Neuronal stem cell (in vitro differentiated cells): ENCODE results near the gene RPLP2.

Experiments used
- DNase-seq: peaks from one replicate; pipeline ENCODE4 v3.0.0-alpha.2; 2013; ENCODE audit warnings: low spot score
- H2AFZ ChIP-seq: one replicate; pipeline ENCODE4 v1.6.1; 2013; ENCODE audit warnings: mild to moderate bottlenecking, low read length, inconsistent platforms
- H2AK5ac ChIP-seq: 2 replicates; pipeline ENCODE4 v1.6.1; 2013; ENCODE audit warnings: low read depth, mild to moderate bottlenecking, inconsistent platforms, low read length, moderate library complexity, mixed read lengths
- H2BK120ac ChIP-seq: 2 replicates; pipeline ENCODE4 v1.6.1; 2013; ENCODE audit warnings: low read depth, mild to moderate bottlenecking, inconsistent platforms, low read length, moderate library complexity, mixed read lengths
- H2BK12ac ChIP-seq: one replicate; pipeline ENCODE4 v1.6.1; 2013; ENCODE audit warnings: low read length, inconsistent platforms
- H2BK15ac ChIP-seq: 2 replicates; pipeline ENCODE4 v1.6.1; 2013; ENCODE audit warnings: mild to moderate bottlenecking, low read length, inconsistent platforms, mixed read lengths
- H2BK5ac ChIP-seq: one replicate; pipeline ENCODE4 v1.6.1; 2013; ENCODE audit warnings: inconsistent platforms, mild to moderate bottlenecking, low read length, moderate library complexity
- H3K14ac ChIP-seq: one replicate; pipeline ENCODE4 v1.6.1; 2013; ENCODE audit warnings: low read length, inconsistent platforms
- H3K18ac ChIP-seq: 2 replicates; pipeline ENCODE4 v1.6.1; 2013; ENCODE audit warnings: low read length, inconsistent platforms
- H3K23ac ChIP-seq: 2 replicates; pipeline ENCODE4 v1.6.1; 2013; ENCODE audit warnings: low read depth, mild to moderate bottlenecking, mixed read lengths, low read length, inconsistent platforms; ENCODE audit not compliant: poor library complexity
- H3K27ac ChIP-seq: replicated peaks from 3 replicates; pipeline ENCODE4 v1.5.1; 2013; ENCODE audit warnings: low read length, inconsistent platforms
- H3K27me3 ChIP-seq, 3 experiments: 2 replicates each; pipeline ENCODE4 v1.6.1; 2013; ENCODE audit warnings: low read length in 3 of 3, mild to moderate bottlenecking in 2 of 3, inconsistent platforms in 1 of 3, low read depth in 1 of 3, mixed read lengths in 1 of 3, moderate library complexity in 1 of 3; ENCODE audit not compliant: control insufficient read depth in 3 of 3, insufficient read depth in 3 of 3
- H3K36me3 ChIP-seq, 2 donors: replicated peaks in 1 of 2; 2 replicates each; pipeline ENCODE4 v1.6.1; 2013; ENCODE audit warnings: low read length in 2 of 2; ENCODE audit not compliant: control insufficient read depth in 2 of 2, insufficient read depth in 2 of 2
- H3K4ac ChIP-seq: 2 replicates; pipeline ENCODE4 v1.6.1; 2013; ENCODE audit warnings: inconsistent platforms, mild to moderate bottlenecking, low read length, moderate library complexity
- H3K4me1 ChIP-seq, 2 donors: 1 replicate in 1 of 2; 2 replicates in 1 of 2; pipeline ENCODE4 v1.6.1; 2013; ENCODE audit warnings: low read length in 2 of 2, low read depth in 1 of 2; ENCODE audit not compliant: control insufficient read depth in 2 of 2, insufficient read depth in 1 of 2
- H3K4me2 ChIP-seq: one replicate; pipeline ENCODE4 v1.6.1; 2013; ENCODE audit warnings: mild to moderate bottlenecking, low read length, inconsistent platforms; ENCODE audit not compliant: insufficient read depth, poor library complexity, severe bottlenecking
- H3K4me3 ChIP-seq, 2 donors: 2 replicates each; pipeline ENCODE4 v1.5.1; 2013; ENCODE audit warnings: low read length in 2 of 2, mild to moderate bottlenecking in 2 of 2, inconsistent platforms in 1 of 2, moderate library complexity in 1 of 2
- H3K79me1 ChIP-seq: one replicate; pipeline ENCODE4 v1.6.1; 2013; ENCODE audit warnings: low read depth, mild to moderate bottlenecking, inconsistent platforms, low read length, moderate library complexity
- H3K9ac ChIP-seq: one replicate; pipeline ENCODE4 v1.6.1; 2013; ENCODE audit warnings: mild to moderate bottlenecking, low read depth, low read length, inconsistent platforms; ENCODE audit not compliant: poor library complexity
- H3K9me3 ChIP-seq, 2 donors: replicated peaks in 1 of 2; 2 replicates each; pipeline versions ENCODE3 to v1.6.1; 2013; ENCODE audit warnings: low read length in 2 of 2, mild to moderate bottlenecking in 2 of 2, inconsistent platforms in 1 of 2, low read depth in 1 of 2, mixed read lengths in 1 of 2, moderate library complexity in 1 of 2; ENCODE audit not compliant: control insufficient read depth in 2 of 2, insufficient read depth in 1 of 2
- H4K8ac ChIP-seq: one replicate; pipeline ENCODE4 v1.6.1; 2013; ENCODE audit warnings: low read depth, mild to moderate bottlenecking, inconsistent platforms, low read length, moderate library complexity
- H4K91ac ChIP-seq: one replicate; pipeline ENCODE4 v1.6.1; 2013; ENCODE audit warnings: low read length, low read depth, mild to moderate bottlenecking, inconsistent platforms; ENCODE audit not compliant: poor library complexity
- WGBS, 2 donors: extraction: QIAGEN DNeasy Blood & Tissue Kit; methylation state at CpG; one replicate each; pipeline ENCODE4 v1.1.7; 2013; ENCODE audit warnings: missing lambda C conversion rate in 2 of 2, mixed read lengths in 1 of 2; ENCODE audit not compliant: insufficient read length in 2 of 2, insufficient replicate concordance in 1 of 2; ENCODE audit errors: extremely low coverage in 2 of 2; 5-methylcytosine and 5-hydroxymethylcytosine counted together

RPLP2 gene

GRCh38 chr11:839875-840617 lies 30.3 kb downstream of the RPLP2 start:
- no peak for DNase-seq
- H4K91ac ChIP-seq = no peak overlapping the region
- H2AK5ac ChIP-seq = peak overlapping the region; percentile 68
- H3K27ac ChIP-seq = no peak overlapping the region
- H3K36me3 ChIP-seq = peaks cover 48 to 58% of the 10 kb centered on the region in 2 donors
- no peak overlapping the region for H3K4ac ChIP-seq
- peak overlapping the region; percentile 8 for H3K23ac ChIP-seq
- H3K4me1 ChIP-seq = peaks cover 16% of the 10 kb centered on the region in 2 donors
- H2BK5ac ChIP-seq = no peak overlapping the region
- peak overlapping the region; percentile 70 for H3K9ac ChIP-seq
- WGBS, 2 donors = no CpG with 5 or more reads among the region's 25 CpGs
- H2BK120ac ChIP-seq = no peak overlapping the region
- no peak overlapping the region for H2BK15ac ChIP-seq
- H2BK12ac ChIP-seq = peak overlapping the region; percentile 58
- no peak overlapping the region for H3K4me2 ChIP-seq
- H3K4me3 ChIP-seq = peak overlapping the region in 1 of 2 donors; percentile 96
- no peak overlapping the region for H3K18ac ChIP-seq
- H3K27me3 ChIP-seq = no peaks in the 10 kb centered on the region
- peaks cover 33% of the 10 kb centered on the region for H3K79me1 ChIP-seq
- no peaks in the 10 kb centered on the region for H3K9me3 ChIP-seq
- no peak overlapping the region for H4K8ac ChIP-seq
- H2AFZ ChIP-seq = no peak overlapping the region
- no peak overlapping the region for H3K14ac ChIP-seq

- H3K9me3 ChIP-seq = no peaks in the 10 kb centered on the region
Observed at GRCh38 chr11:841981-842369, 32.2 kb downstream of the RPLP2 start.

GRCh38 chr11:842370-843002 lies 32.7 kb downstream of the RPLP2 start, which contains the start of the genes POLR2L and TSPAN4:
TSS of gene POLR2L (minus strand) at chr11:842529. CDS start at chr11:842508, 21 bp downstream.
TSS of gene TSPAN4 (plus strand) at chr11:842852. CDS start at chr11:850305, 7,453 bp downstream.
- peak within 1 kb of the TSS; percentile 89 for H3K14ac ChIP-seq
- H3K9ac ChIP-seq = peak within 1 kb of the TSS; percentile 98
- peak within 1 kb of the TSS; percentile 99 for H2BK5ac ChIP-seq
- peaks cover 23 to 28% of the 10 kb centered on the region in 2 donors for H3K4me1 ChIP-seq
- WGBS, 2 donors = no CpG with 5 or more reads among the region's 87 CpGs
- peak within 1 kb of the TSS; percentile 96 for H3K4me3 ChIP-seq
- peaks cover 24% of the 10 kb centered on the region for H3K79me1 ChIP-seq
- peak within 1 kb of the TSS; percentile 72 for H4K91ac ChIP-seq
- peak; percentile 90 for DNase-seq
- no peak within 1 kb of the TSS for H4K8ac ChIP-seq
- H2BK15ac ChIP-seq = peak within 1 kb of the TSS; percentile 98
- peak within 1 kb of the TSS; percentile 84 for H3K27ac ChIP-seq
- peak within 1 kb of the TSS; percentile 100 for H2AK5ac ChIP-seq
- H3K4ac ChIP-seq = no peak within 1 kb of the TSS
- H3K27me3 ChIP-seq = no peaks in the 10 kb centered on the region
- peak within 1 kb of the TSS; percentile 91 for H2BK120ac ChIP-seq
- H3K23ac ChIP-seq = peak within 1 kb of the TSS; percentile 89
- H3K36me3 ChIP-seq = peaks cover 35 to 40% of the 10 kb centered on the region in 2 donors
- H2AFZ ChIP-seq = peak within 1 kb of the TSS; percentile 99
- H3K9me3 ChIP-seq = no peaks in the 10 kb centered on the region
- H3K18ac ChIP-seq = peak within 1 kb of the TSS; percentile 99
- peak within 1 kb of the TSS; percentile 83 for H3K4me2 ChIP-seq
- peak within 1 kb of the TSS; percentile 69 for H2BK12ac ChIP-seq

More at GRCh38 chr11:841981-842369, 32.2 kb downstream of the RPLP2 start:
- peak overlapping the region; percentile 89 for H3K14ac ChIP-seq
- peak overlapping the region; percentile 83 for H3K4me2 ChIP-seq
- no CpG with 5 or more reads among the region's 27 CpGs for WGBS, 2 donors
- H2AK5ac ChIP-seq = peak overlapping the region; percentile 84
- H2BK15ac ChIP-seq = peak overlapping the region; percentile 49
- H3K27me3 ChIP-seq = no peaks in the 10 kb centered on the region
- H2BK120ac ChIP-seq = peak overlapping the region; percentile 81
- peak overlapping the region; percentile 22 for H3K27ac ChIP-seq
- peak overlapping the region; percentile 96 for H3K4me3 ChIP-seq
- H3K79me1 ChIP-seq = peaks cover 29% of the 10 kb centered on the region
- no peak overlapping the region for H2BK12ac ChIP-seq
- peak overlapping the region; percentile 98 for H3K9ac ChIP-seq
- H2AFZ ChIP-seq = peak overlapping the region; percentile 99
- H3K18ac ChIP-seq = peak overlapping the region; percentile 99
- H3K23ac ChIP-seq = peak overlapping the region; percentile 89
- DNase-seq = no peak
- H3K4ac ChIP-seq = no peak overlapping the region
- H4K91ac ChIP-seq = no peak overlapping the region
- H3K36me3 ChIP-seq = peaks cover 40 to 45% of the 10 kb centered on the region in 2 donors
- no peak overlapping the region for H4K8ac ChIP-seq
- peak overlapping the region; percentile 99 for H2BK5ac ChIP-seq
- peaks cover 23 to 28% of the 10 kb centered on the region in 2 donors for H3K4me1 ChIP-seq
